K562 (cell line): ENCODE results near the gene TFCP2L1. TPM values are rescaled to one million over a fixed set of nuclear protein-coding genes. Genes with fewer than 3 reads are reported as not detected.

ENCODE experiments used
- ATAC-seq: fragments of 200-7000 bp; cut with Tn5 transposase; 3 replicates; pipeline ENCODE4 v1.9.1; 2020; ENCODE audit warnings: moderate library complexity
- Bru-seq: library from RNA; stranded (reverse); fragments of 400-500 nt; gene quantifications from one replicate; lab custom pipeline; 2021; lab: Mats Ljungman, UMichigan
- BruChase-seq, 2 experiments: library from RNA; stranded (reverse); fragments of 400-500 nt; gene quantifications; one replicate each; lab custom pipeline; 2021; lab: Mats Ljungman, UMichigan
- BruUV-seq: library from RNA; stranded (reverse); fragments of 400-500 nt; replicated peaks from 2 replicates; lab custom pipeline; 2021; lab: Mats Ljungman, UMichigan
- CTCF ChIA-PET: fragments of 300-600 bp; formaldehyde crosslinking; extraction: SDS; loops from one replicate; lab custom pipeline; 2021; ENCODE audit warnings: low intra/inter-chr PET ratio; lab: Yijun Ruan, JAX
- POLR2A ChIA-PET: fragments of 300-600, 350-650 bp; sonication (Branson Sonifier 250); formaldehyde crosslinking; extraction: SDS; loops from one replicate; lab custom pipeline; 2021; ENCODE audit warnings: antibody characterized with exemption, inconsistent platforms; lab: Yijun Ruan, JAX
- DNase-seq, 4 experiments: peaks; one replicate each; pipeline versions ENCODE4 v3.0.0 to v3.0.0-alpha.2; 2011 to 2018; ENCODE audit warnings: low spot score in 3 of 4, mixed read lengths in 3 of 4; ENCODE audit errors: extremely low read depth in 1 of 4
- FAIRE-seq: peaks from 2 replicates; lab custom pipeline; 2011; peaks lifted over from hg19 to GRCh38; lab: Jason Lieb, UNC
- H2AFZ ChIP-seq: 2 replicates; pipeline ENCODE4 v1.6.0; 2011; ENCODE audit warnings: low read depth, low read length, control low read depth, inconsistent platforms
- H3K27ac ChIP-seq: fragments of 200-600 bp; 3 replicates; pipeline ENCODE4 v1.8.0; 2011; ENCODE audit warnings: low read depth, mild to moderate bottlenecking, control low read depth, inconsistent platforms, low read length, moderate library complexity, mixed read lengths; ENCODE audit errors: extremely low read depth
- H3K27me3 ChIP-seq, 2 experiments: fragments of 300-600 bp in 1 of 2; 2 replicates in 1 of 2; 3 replicates in 1 of 2; pipeline versions ENCODE4 v1.6.0 to v1.8.0; 2011; ENCODE audit warnings: inconsistent platforms in 2 of 2, low read length in 2 of 2, mild to moderate bottlenecking in 1 of 2, mixed read lengths in 1 of 2, moderate library complexity in 1 of 2; ENCODE audit not compliant: control insufficient read depth in 2 of 2, insufficient read depth in 2 of 2
- H3K36me3 ChIP-seq: fragments of 300-600 bp; 3 replicates; pipeline ENCODE4 v1.8.0; 2011; ENCODE audit warnings: mild to moderate bottlenecking, low read length, inconsistent platforms; ENCODE audit not compliant: control insufficient read depth, insufficient read depth
- H3K4me1 ChIP-seq, 2 experiments: fragments of 200-600 bp in 1 of 2; replicated peaks in 1 of 2; 2 replicates in 1 of 2; 3 replicates in 1 of 2; pipeline versions ENCODE4 v1.5.1 to v1.8.0; 2011; ENCODE audit warnings: inconsistent platforms in 2 of 2, low read length in 2 of 2, mild to moderate bottlenecking in 1 of 2, mixed read lengths in 1 of 2, moderate library complexity in 1 of 2; ENCODE audit not compliant: control insufficient read depth in 2 of 2, insufficient read depth in 2 of 2
- H3K4me2 ChIP-seq: 2 replicates; pipeline ENCODE4 v1.6.1; 2011; ENCODE audit warnings: low read length, control low read depth, inconsistent platforms, mixed read lengths; ENCODE audit not compliant: insufficient read depth
- H3K4me3 ChIP-seq: fragments of 200-600 bp; sonication (generic), shearing (Covaris generic); 2 replicates; pipeline ENCODE4 v1.5.1; 2016; ENCODE audit warnings: control low read depth, inconsistent platforms
- H3K79me2 ChIP-seq: fragments of 200-600 bp; 3 replicates; pipeline ENCODE4 v1.8.0; 2011; ENCODE audit warnings: low read length, inconsistent platforms; ENCODE audit not compliant: control insufficient read depth, insufficient read depth
- H3K9ac ChIP-seq, 2 experiments: 2 replicates each; pipeline versions ENCODE4 v1.6.0 to v1.6.1; 2011; ENCODE audit warnings: low read depth in 2 of 2, low read length in 2 of 2, control low read depth in 1 of 2, inconsistent platforms in 1 of 2, mild to moderate bottlenecking in 1 of 2, mixed read lengths in 1 of 2; ENCODE audit not compliant: insufficient read depth in 1 of 2
- H3K9me1 ChIP-seq: one replicate; pipeline ENCODE4 v1.6.0; 2011; ENCODE audit warnings: inconsistent platforms, mild to moderate bottlenecking, low read length, moderate library complexity; ENCODE audit not compliant: control insufficient read depth, insufficient read depth
- H3K9me3 ChIP-seq: replicated peaks from 2 replicates; pipeline ENCODE4 v1.5.1; 2011; ENCODE audit warnings: low read depth, low read length, inconsistent platforms; ENCODE audit not compliant: control insufficient read depth, insufficient read depth
- H4K20me1 ChIP-seq: replicated peaks from 2 replicates; pipeline ENCODE4 v1.6.1; 2011; ENCODE audit warnings: low read length, inconsistent platforms, mixed read lengths; ENCODE audit not compliant: control insufficient read depth, insufficient read depth
- ATF7 ChIP-seq: fragments of 450-650 bp; IDR thresholded peaks from 2 replicates; pipeline ENCODE4 v1.7.1; 2014; ENCODE audit warnings: mild to moderate bottlenecking, moderate library complexity
- CTBP1 ChIP-seq: fragments of 450-650 bp; IDR thresholded peaks from 2 replicates; pipeline ENCODE4 v1.6.1; 2016; ENCODE audit warnings: borderline replicate concordance
- CXXC5 ChIP-seq: fragments of 250-450 bp; sonication (Bioruptor Pico); IDR thresholded peaks from 2 replicates; pipeline ENCODE4 v1.8.0; 2022; ENCODE audit warnings: inconsistent platforms, mild to moderate bottlenecking, moderate library complexity
- FOXP1 ChIP-seq: sonication (generic); formaldehyde crosslinking; IDR thresholded peaks from 2 replicates; pipeline ENCODE4 v1.8.0; 2022; ENCODE audit warnings: mild to moderate bottlenecking, missing genetic modification reagents
- L3MBTL2 ChIP-seq: fragments of 450-650 bp; IDR thresholded peaks from 2 replicates; pipeline ENCODE4 v1.6.1; 2016; ENCODE audit warnings: mild to moderate bottlenecking, moderate library complexity
- NR1H2 ChIP-seq: sonication (generic); formaldehyde crosslinking; IDR thresholded peaks from 2 replicates; pipeline ENCODE4 v1.4.0; 2020; ENCODE audit warnings: mild to moderate bottlenecking, missing genetic modification reagents
- NRF1 ChIP-seq, 2 experiments: fragments of 450-650 bp; IDR thresholded peaks in 1 of 2; conservative IDR thresholded peaks in 1 of 2; 2 replicates each; pipeline ENCODE4 v1.6.1; 2014; ENCODE audit warnings: mild to moderate bottlenecking in 2 of 2
- PCBP2 ChIP-seq: fragments of 200-400 bp; formaldehyde crosslinking; IDR thresholded peaks from 2 replicates; pipeline ENCODE4 v1.6.1; 2018; ENCODE audit warnings: low read length, low read depth, mild to moderate bottlenecking, moderate library complexity; ENCODE audit not compliant: poor library complexity, severe bottlenecking
- PHF8 ChIP-seq: fragments of 200-600 bp; sonication (generic); IDR thresholded peaks from 2 replicates; pipeline ENCODE4 v1.6.1; 2012; ENCODE audit warnings: mixed run types, mild to moderate bottlenecking, inconsistent platforms, low read length, moderate library complexity, borderline replicate concordance
- RBFOX2 ChIP-seq: fragments of 200-400 bp; formaldehyde crosslinking; IDR thresholded peaks from 2 replicates; pipeline ENCODE4 v1.6.1; 2017; ENCODE audit warnings: low read depth, mild to moderate bottlenecking, low read length, moderate library complexity
- SMAD4 ChIP-seq: fragments of 250-450 bp; sonication (Bioruptor Pico); conservative IDR thresholded peaks from 2 replicates; pipeline ENCODE4 v1.8.0; 2021; ENCODE audit warnings: inconsistent platforms, mild to moderate bottlenecking, moderate library complexity
- SMARCA5 ChIP-seq: fragments of 450-650 bp; IDR thresholded peaks from 2 replicates; pipeline ENCODE4 v1.6.1; 2016
- SP1 ChIP-seq: sonication (generic); formaldehyde crosslinking; IDR thresholded peaks from 2 replicates; pipeline ENCODE4 v1.8.1; 2022; ENCODE audit warnings: mild to moderate bottlenecking, missing genetic modification reagents
- ZC3H4 ChIP-seq: sonication (generic); formaldehyde crosslinking; IDR thresholded peaks from 2 replicates; pipeline ENCODE4 v1.9.0; 2021; ENCODE audit warnings: missing genetic modification reagents, borderline replicate concordance
- WGBS: fragments of 100-300 bp; shearing (Covaris generic); methylation state at CpG from one replicate; pipeline ENCODE4 v1.1.6; 2016; ENCODE audit warnings: low coverage, mixed read lengths; ENCODE audit not compliant: insufficient coverage; ENCODE audit errors: missing lambda C conversion rate; 5-methylcytosine and 5-hydroxymethylcytosine counted together
- in situ Hi-C: fragments of 300-500 bp; cut with MboI; formaldehyde crosslinking; loops from 4 replicates; pipeline ENCODE4 v1.15.0; 2018; ENCODE audit warnings: inconsistent platforms, mixed read lengths
- intact Hi-C: fragments of 100-400 bp; cut with micrococcal nuclease; formaldehyde crosslinking; loops from 2 replicates; pipeline ENCODE4 v1.14.2; 2022
- long read RNA-seq, 3 experiments: library from polyadenylated mRNA in 2 of 3; library from RNA in 1 of 3; unstranded in 2 of 3; stranded (forward) in 1 of 3; transcript quantifications; one replicate each; pipeline ENCODE4 v2.0.0, GENCODE V29; 2019 to 2022
- polyA minus RNA-seq, 3 experiments: library from RNA; depleted of rRNA, polyadenylated mRNA; stranded (reverse); fragments of >200 nt; gene quantifications; 2 replicates each; pipeline ENCODE4 v1.2.3, GENCODE V29; 2011
- polyA plus RNA-seq, 8 experiments: library from polyadenylated mRNA; depleted of rRNA in 4 of 8; stranded (reverse) in 5 of 8; unstranded in 3 of 8; fragments of >200 nt; fragmentation: Nextera tagmentation in 2 of 8; fragmentation: Illumina TruSeq in 1 of 8; extraction: Ambion mirVana in 2 of 8; extraction: Trizol in 1 of 8; gene quantifications; 2 replicates each; pipeline versions ENCODE4 v1.2.1 to v1.2.3, GENCODE V29; 2011 to 2014; ENCODE audit warnings: inconsistent platforms in 1 of 8, missing spikeins in 1 of 8
- total RNA-seq, 7 experiments: library from RNA; depleted of rRNA in 6 of 7; stranded (reverse); fragments of >200 nt in 6 of 7; fragmentation: Illumina TruSeq in 2 of 7; extraction: Trizol in 2 of 7; gene quantifications; 2 replicates each; pipeline versions ENCODE4 v1.2.1 to v1.2.3, GENCODE V29; 2011 to 2021; ENCODE audit warnings: low replicate concordance in 1 of 7
- TF ChIP-seq, protein P1 (sequence below), 2 experiments: IDR thresholded peaks; 2 replicates each; pipeline ENCODE4 v1.6.1; 2011; ENCODE audit warnings: borderline replicate concordance in 1 of 2, control low read depth in 1 of 2, low read depth in 1 of 2, low read length in 1 of 2, mild to moderate bottlenecking in 1 of 2, mixed read lengths in 1 of 2, moderate library complexity in 1 of 2; ENCODE audit not compliant: insufficient read depth in 1 of 2, insufficient read length in 1 of 2, poor library complexity in 1 of 2, severe bottlenecking in 1 of 2; ENCODE audit errors: extremely low read depth in 1 of 2

Gene TFCP2L1
- total RNA-seq (2011; cell fraction: chromatin; rRNA removed; ENCODE audit: low replicate concordance): 0.83 and 0.92 TPM in 2 replicates
- total RNA-seq (2011; cell fraction: nucleolus; rRNA removed): 0.33 and 0.53 TPM in 2 replicates
- total RNA-seq (2011; cell fraction: nucleoplasm; rRNA removed): 0.73 and 1.1 TPM in 2 replicates
- total RNA-seq (2014; rRNA removed): 0.45 and 0.49 TPM in 2 replicates
- 0.44 and 0.45 TPM in 2 replicates for total RNA-seq (2014; rRNA removed; fragmentation: Illumina TruSeq; extraction: Trizol)
- 0.34 and 0.36 TPM in 2 replicates for total RNA-seq (2015; rRNA removed; fragmentation: Illumina TruSeq; extraction: Trizol)
- 1.00 and 1.1 TPM in 2 replicates for total RNA-seq (2021)
- 0.26 and 0.54 TPM in 2 replicates for polyA plus RNA-seq (2011; rRNA removed)
- 0.56 and 1.3 TPM in 2 replicates for polyA plus RNA-seq (2011; cell fraction: cytosol; rRNA removed)
- 0.87 and 1.6 TPM in 2 replicates for polyA plus RNA-seq (2011; cell fraction: nucleus; rRNA removed)
- 0.27 and 1.2 TPM in 2 replicates for polyA plus RNA-seq (2012)
- polyA plus RNA-seq (2014; fragmentation: Illumina TruSeq; extraction: Trizol): 0.51 and 0.58 TPM in 2 replicates
- under 1 TPM; 0.08 to 0.15 TPM for polyA plus RNA-seq (2014; fragmentation: Nextera tagmentation; extraction: Ambion mirVana)
- 0.42 and 0.74 TPM in 2 replicates for polyA plus RNA-seq (2014; rRNA removed)
- polyA minus RNA-seq (2011; rRNA and poly(A)+ RNA removed): 0.51 and 0.74 TPM in 2 replicates
- 0.48 and 0.73 TPM in 2 replicates for polyA minus RNA-seq (2011; cell fraction: cytosol; rRNA and poly(A)+ RNA removed)
- 0.22 and 0.27 TPM in 2 replicates for polyA minus RNA-seq (2011; cell fraction: nucleus; rRNA and poly(A)+ RNA removed)
- percentile 44 among the genes with signal in this experiment for Bru-seq, nascent RNA
- BruChase-seq, experiment 1, labeled RNA remaining after a 2-hour chase: percentile 39 among the genes with signal in this experiment
- percentile 41 among the genes with signal in this experiment for BruChase-seq, experiment 2, labeled RNA remaining after a 6-hour chase
- long read RNA-seq, experiment 1, full-length matches to known transcripts: 1 of 4 reads
- long read RNA-seq, experiment 1, partial matches to known transcripts: 0 of 4 reads
- long read RNA-seq, experiment 1, other reads (novel, unspliced or antisense): 3 of 4 reads
- long read RNA-seq, experiment 2, partial matches to known transcripts: 0 of 2 reads
- long read RNA-seq, experiment 2, other reads (novel, unspliced or antisense): 2 of 2 reads
- long read RNA-seq, experiment 3, full-length matches to known transcripts: 1 of 1 reads
- long read RNA-seq, experiment 3, partial matches to known transcripts: 0 of 1 reads
- long read RNA-seq, experiment 3, other reads (novel, unspliced or antisense): 0 of 1 reads

- H3K79me2 ChIP-seq: no peaks in the 10 kb centered on the region
- intact Hi-C loops: no loop called here
- H3K4me2 ChIP-seq: peak within 1 kb of the TSS; percentile 25; the same call in 1 of the 2 replicates
- ChIA-PET CTCF (no interaction called here), POLR2A (no interaction called here)
- WGBS: 13% methylated on average over 71 of the region's 119 CpGs
- no peak for FAIRE-seq
- 0 out of 2 replicates have a peak, but pooled peaks cover 3% of the 10 kb centered on the region for H4K20me1 ChIP-seq
- peak; percentile 84 for ATAC-seq
- DNase-seq: peak; percentile 40 to 86 (median 78)
- in situ Hi-C loops: no loop called here
- peak within 1 kb of the TSS; percentile 41 for H3K4me3 ChIP-seq
- H3K27ac ChIP-seq: no peak within 1 kb of the TSS
- no peaks in the 10 kb centered on the region for H3K9me3 ChIP-seq
- peaks cover 14 to 50% of the 10 kb centered on the region in 2 experiments; a peak in 3 of 5 replicates for H3K27me3 ChIP-seq
- H3K9ac ChIP-seq: peak within 1 kb of the TSS in 1 of 2 experiments; percentile 84; a peak in 2 of 4 replicates
- peak within 1 kb of the TSS; percentile 63; the same call in 1 of the 2 replicates for H2AFZ ChIP-seq
- H3K36me3 ChIP-seq: no peaks in the 10 kb centered on the region
- peaks cover 0 to 18% of the 10 kb centered on the region in 2 experiments; a peak in 3 of 5 replicates for H3K4me1 ChIP-seq
- BruUV-seq: no TSS peak
- H3K9me1 ChIP-seq: no peaks in the 10 kb centered on the region
- TF ChIP-seq FOXP1 (CRISPR knock-in tag) (no peak), ATF7 (no peak), L3MBTL2 (peak; percentile 31; the same call in 1 of the 2 replicates), RBFOX2 (no peak), CXXC5 (CRISPR knock-in tag) (peak; percentile 36; the same call in 1 of the 2 replicates), NR1H2 (CRISPR knock-in tag) (no peak), PCBP2 (no peak), SMAD4 (CRISPR knock-in tag) (no peak), ZC3H4 (CRISPR knock-in tag) (no peak), NRF1 (conservative IDR thresholded peaks at IDR 0.05 in 1 of 2, IDR thresholded peaks at IDR 0.05 in 1 of 2) (peak in 1 of 2 experiments; percentile 20; a peak in 2 of 4 replicates), PHF8 (no peak), SMARCA5 (no peak), SP1 (CRISPR knock-in tag) (no peak), CTBP1 (peak; percentile 63)
- TF ChIP-seq, protein P1, sequence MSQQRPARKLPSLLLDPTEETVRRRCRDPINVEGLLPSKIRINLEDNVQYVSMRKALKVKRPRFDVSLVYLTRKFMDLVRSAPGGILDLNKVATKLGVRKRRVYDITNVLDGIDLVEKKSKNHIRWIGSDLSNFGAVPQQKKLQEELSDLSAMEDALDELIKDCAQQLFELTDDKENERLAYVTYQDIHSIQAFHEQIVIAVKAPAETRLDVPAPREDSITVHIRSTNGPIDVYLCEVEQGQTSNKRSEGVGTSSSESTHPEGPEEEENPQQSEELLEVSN (IDR thresholded peaks at IDR 0.05; ENCODE audit: borderline replicate concordance in 1 of 2, extremely low read depth in 1 of 2, insufficient read depth in 1 of 2, insufficient read length in 1 of 2, low read depth in 1 of 2, low read length in 1 of 2, poor library complexity in 1 of 2, severe bottlenecking in 1 of 2): peak in 1 of 2 experiments; percentile 75
These were observed at the start of gene TFCP2L1 for GRCh38 chr2:121284463-121285449. TSS of gene TFCP2L1 (minus strand) at chr2:121285202. CDS start at chr2:121285109, 93 bp downstream.
